Measurements from ENCODE around the gene ZRANB2.

The ZRANB2 gene

GRCh38 chr1:71037066-71037465, 43.8 kb downstream of the ZRANB2 start:
- no peak for DNase-seq (ENCODE audit: low spot score)
- in situ Hi-C loops (cut with MboI; ENCODE audit: low sequenced_read_pairs, unreplicated experiment), result loop anchor here (25.0 kb wide), 1 partner anchor 350 kb away; no protein-coding TSS in a partner anchor
- no peak for TF ChIP-seq CTCF (IDR thresholded peaks at IDR 0.05; ENCODE audit: borderline replicate concordance, control extremely low read depth, extremely low read depth, insufficient read depth, missing control alignments)

- TF ChIP-seq CTCF (IDR thresholded peaks at IDR 0.05; ENCODE audit: borderline replicate concordance, control extremely low read depth, extremely low read depth, insufficient read depth, missing control alignments), result no peak
- no peak for DNase-seq (ENCODE audit: low spot score)
- in situ Hi-C loops (cut with MboI; ENCODE audit: low sequenced_read_pairs, unreplicated experiment), result loop anchor here (25.0 kb wide), 1 partner anchor 346 kb away; no protein-coding TSS in a partner anchor
Observed at GRCh38 chr1:71033136-71033535, 47.7 kb downstream of the ZRANB2 start.

- in situ Hi-C loops (cut with MboI; ENCODE audit: low sequenced_read_pairs, unreplicated experiment), result loop anchor here (25.0 kb wide), 1 partner anchor 344 kb away; no protein-coding TSS in a partner anchor
- TF ChIP-seq CTCF (IDR thresholded peaks at IDR 0.05; ENCODE audit: borderline replicate concordance, control extremely low read depth, extremely low read depth, insufficient read depth, missing control alignments), result no peak
- no peak for DNase-seq (ENCODE audit: low spot score)
Observed at GRCh38 chr1:71031426-71031825, 49.4 kb downstream of the ZRANB2 start.

- TF ChIP-seq CTCF (IDR thresholded peaks at IDR 0.05; ENCODE audit: borderline replicate concordance, control extremely low read depth, extremely low read depth, insufficient read depth, missing control alignments), result no peak
- DNase-seq (ENCODE audit: low spot score), result no peak
- in situ Hi-C loops (cut with MboI; ENCODE audit: low sequenced_read_pairs, unreplicated experiment), result loop anchor here (25.0 kb wide), 1 partner anchor 343 kb away; no protein-coding TSS in a partner anchor
Observed at GRCh38 chr1:71030026-71030425, 50.8 kb downstream of the ZRANB2 start.

- no peak for DNase-seq (ENCODE audit: low spot score)
- in situ Hi-C loops (cut with MboI; ENCODE audit: low sequenced_read_pairs, unreplicated experiment), result loop anchor here (25.0 kb wide), 1 partner anchor 342 kb away; no protein-coding TSS in a partner anchor
- no peak for TF ChIP-seq CTCF (IDR thresholded peaks at IDR 0.05; ENCODE audit: borderline replicate concordance, control extremely low read depth, extremely low read depth, insufficient read depth, missing control alignments)
Observed at GRCh38 chr1:71028981-71029380, 51.9 kb downstream of the ZRANB2 start.

- in situ Hi-C loops (cut with MboI; ENCODE audit: low sequenced_read_pairs, unreplicated experiment), result loop anchor here (25.0 kb wide), 1 partner anchor 341 kb away; no protein-coding TSS in a partner anchor
- no peak for DNase-seq (ENCODE audit: low spot score)
- TF ChIP-seq CTCF (IDR thresholded peaks at IDR 0.05; ENCODE audit: borderline replicate concordance, control extremely low read depth, extremely low read depth, insufficient read depth, missing control alignments), result no peak
Observed at GRCh38 chr1:71027991-71028390, 52.8 kb downstream of the ZRANB2 start.
